HG03558 (cell line): Measurements from ENCODE around the gene PRPH2.

Experiments used
- ATAC-seq: cut with Tn5 transposase; IDR thresholded peaks from one replicate; pipeline ENCODE4 v1.9.1; 2021; ENCODE audit warnings: moderate number of reproducible peaks; ENCODE audit not compliant: unreplicated experiment; ENCODE audit errors: extremely low read depth

The PRPH2 gene

DNA sequence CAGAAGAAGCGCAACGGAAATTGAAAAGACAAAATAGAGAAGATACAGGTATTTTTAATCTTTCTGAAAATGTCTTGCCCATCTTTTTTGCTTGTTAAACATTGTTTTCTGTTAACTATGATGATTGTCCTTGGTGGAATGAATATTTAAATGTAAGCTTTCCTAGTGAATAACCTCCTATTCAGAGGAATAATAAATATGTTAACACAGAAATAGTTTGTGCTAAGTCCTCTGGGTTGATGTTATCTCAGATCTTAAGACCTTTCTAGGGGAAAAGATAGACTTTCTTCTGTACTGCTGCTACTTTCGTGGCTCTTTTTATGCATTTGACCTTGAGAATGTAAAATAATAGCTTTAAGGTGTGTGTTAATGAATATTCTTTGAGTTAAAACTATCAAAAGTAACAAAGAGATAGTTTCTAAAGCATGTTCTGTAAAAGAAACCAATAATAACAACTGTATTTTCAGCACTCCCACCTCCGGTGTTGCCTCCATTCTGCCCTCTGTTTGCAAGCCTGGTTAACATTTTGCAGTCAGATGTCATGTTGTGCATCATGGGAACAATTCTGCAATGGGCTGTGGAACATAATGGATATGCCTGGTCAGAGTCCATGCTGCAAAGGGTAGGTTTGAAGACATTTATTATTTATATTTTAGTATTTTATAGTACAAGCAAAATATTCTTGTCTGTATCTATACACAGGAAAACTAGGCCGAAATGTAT is 70.2 kb downstream of the PRPH2 start:
- ATAC-seq, result no peak
